Activated CD8-positive, alpha-beta memory T cell treated with anti-CD3 and anti-CD28 coated beads, Interleukin-2, amount 10 ng/mL, durations not matched to agents 7 days and 5 days (primary cell): Measurements from ENCODE around the gene RORC. TPM values are rescaled to one million over a fixed set of nuclear protein-coding genes. Genes with fewer than 3 reads are reported as not detected.
"Not testable (repeated sequence)": the region's sequence is repeated elsewhere in the genome, so short reads cannot be mapped to it uniquely, and the experiment has no call there.

Experiments
- ATAC-seq: fragments of 150-1000 bp; cut with Tn5 transposase; one replicate; pipeline ENCODE4 v1.10.0; 2021; ENCODE audit warnings: moderate library complexity
- CTCF ChIA-PET: fragments of 350-600 bp; sonication (Branson Sonifier 250); formaldehyde crosslinking; loops from one replicate; lab custom pipeline; 2021; ENCODE audit warnings: antibody characterized with exemption; lab: Charles Lee
- DNase-seq: peaks from one replicate; pipeline ENCODE4 v3.0.0-alpha.2; 2020
- H3K27ac Mint-ChIP-seq: one replicate; pipeline ENCODE4 v1.8.0; 2021; ENCODE audit warnings: mild to moderate bottlenecking, mixed read lengths
- H3K27me3 Mint-ChIP-seq: one replicate; pipeline ENCODE4 v1.8.0; 2021; ENCODE audit warnings: mixed read lengths
- H3K36me3 Mint-ChIP-seq: one replicate; pipeline ENCODE4 v1.8.0; 2021; ENCODE audit warnings: mild to moderate bottlenecking, mixed read lengths
- H3K4me1 Mint-ChIP-seq: one replicate; pipeline ENCODE4 v1.8.0; 2021; ENCODE audit warnings: mixed read lengths
- H3K4me3 Mint-ChIP-seq: one replicate; pipeline ENCODE4 v1.8.0; 2021; ENCODE audit warnings: mild to moderate bottlenecking, moderate library complexity, mixed read lengths
- H3K9me3 Mint-ChIP-seq: one replicate; pipeline ENCODE4 v1.8.0; 2022; ENCODE audit warnings: low read depth, mixed read lengths
- total RNA-seq, 2 experiments: library from RNA; stranded (reverse); gene quantifications; one replicate each; pipeline ENCODE4 v1.2.3, GENCODE V29; 2021

RORC gene
- total RNA-seq, 2 experiments from 2014 or later, result 0.30 to 1.3 TPM

DNA sequence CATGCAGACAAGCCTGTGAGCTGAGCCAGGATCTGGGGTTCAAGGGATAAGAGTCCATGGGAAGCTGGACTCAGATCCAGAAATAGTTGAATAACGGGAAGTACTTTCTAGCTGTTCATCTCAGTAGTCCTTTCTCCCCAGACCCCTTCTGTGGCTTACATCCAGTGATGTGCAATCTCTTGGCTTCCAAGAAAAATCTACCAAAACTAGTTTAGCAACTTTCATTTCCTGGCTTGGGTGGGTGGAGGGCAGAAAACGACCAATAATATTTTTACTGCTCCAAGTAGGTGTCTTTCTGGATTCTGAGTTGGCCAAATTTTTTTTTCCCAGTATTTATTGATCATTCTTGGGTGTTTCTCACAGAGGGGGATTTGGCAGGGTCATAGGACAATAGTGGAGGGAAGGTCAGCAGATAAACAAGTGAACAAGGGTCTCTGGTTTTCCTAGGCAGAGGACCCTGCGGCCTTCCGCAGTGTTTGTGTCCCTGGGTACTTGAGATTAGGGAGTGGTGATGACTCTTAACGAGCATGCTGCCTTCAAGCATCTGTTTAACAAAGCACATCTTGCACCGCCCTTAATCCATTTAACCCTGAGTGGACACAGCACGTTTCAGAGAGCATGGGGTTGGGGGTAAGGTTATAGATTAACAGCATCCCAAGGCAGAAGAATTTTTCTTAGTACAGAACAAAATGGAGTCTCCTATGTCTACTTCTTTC lies 63.1 kb downstream of the RORC start:
- H3K27me3 Mint-ChIP-seq, H3K27ac Mint-ChIP-seq, H3K4me3 Mint-ChIP-seq, ATAC-seq, H3K9me3 Mint-ChIP-seq, H3K36me3 Mint-ChIP-seq, CTCF ChIA-PET: not testable (repeated sequence)
- H3K4me1 Mint-ChIP-seq, result peaks cover 17% of the 10 kb centered on the region
- DNase-seq, result peak; percentile 7

- no peaks in the 10 kb centered on the region for H3K9me3 Mint-ChIP-seq
- no peak for ATAC-seq
- peaks cover 36% of the 10 kb centered on the region for H3K4me1 Mint-ChIP-seq
- H3K36me3 Mint-ChIP-seq, result peaks cover 24% of the 10 kb centered on the region
- peak overlapping the region; percentile 93 for H3K4me3 Mint-ChIP-seq
- H3K27me3 Mint-ChIP-seq, result no peaks in the 10 kb centered on the region
- DNase-seq, result peak; percentile 22
- peak overlapping the region; percentile 98 for H3K27ac Mint-ChIP-seq
- CTCF ChIA-PET, result interaction anchor here (0.8 to 1.9 kb wide), 6 partner anchors 14 to 229 kb away, joined by 3 to 7 read pairs (median 4); partner anchors contain the start of gene C2CD4D
Observed at GRCh38 chr1:151763990-151764389, 67.6 kb downstream of the RORC start.

DNA sequence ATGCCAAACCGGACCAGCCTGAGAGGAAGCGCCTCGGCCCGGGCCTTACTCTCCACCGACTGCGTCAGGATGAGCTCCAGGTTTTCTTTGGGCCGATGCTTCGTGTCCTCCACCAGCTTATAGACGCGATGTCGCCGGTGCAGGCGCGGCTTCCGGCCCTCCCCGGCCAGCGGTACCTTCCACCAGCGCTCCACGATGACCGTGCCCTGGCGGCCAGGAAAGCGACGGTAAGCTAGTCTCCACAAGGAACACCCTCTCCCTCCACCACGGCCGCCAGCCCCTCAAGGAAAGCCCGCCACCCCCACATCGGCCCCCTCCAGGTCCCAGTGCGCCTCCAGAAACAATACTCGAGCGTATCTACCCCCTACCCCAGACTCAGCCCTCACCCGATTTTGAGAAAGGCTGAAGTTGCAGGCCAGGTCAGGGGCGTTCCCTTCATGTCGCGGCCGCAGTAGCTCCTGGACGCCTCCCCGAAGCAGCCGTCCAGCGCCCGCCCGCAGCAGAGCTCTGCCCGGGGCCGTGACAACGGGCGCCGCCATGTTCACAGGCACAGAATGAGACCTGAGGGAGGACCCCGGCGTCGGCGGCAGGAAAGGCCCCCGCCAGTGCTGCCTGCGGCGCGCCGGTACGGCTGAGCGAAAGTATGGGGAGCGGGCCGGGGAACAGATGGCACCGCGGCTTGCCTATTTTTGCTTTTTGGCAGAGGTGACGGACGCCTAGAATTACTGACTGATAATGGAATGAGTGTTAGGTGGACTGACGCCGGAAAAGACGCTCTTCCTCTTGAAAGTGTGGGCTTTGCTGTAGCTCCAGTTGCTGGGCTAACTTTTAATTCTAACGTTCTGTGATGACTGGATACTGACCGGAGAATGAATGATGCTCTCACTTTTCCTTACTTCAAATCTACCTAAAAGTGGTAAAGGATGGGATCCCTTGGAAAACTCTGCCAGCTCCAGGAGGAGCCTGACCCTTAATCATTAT lies 68.4 kb downstream of the RORC start, which contains the start of gene MRPL9:
Gene MRPL9, minus strand, starts transcription at position 556 of the 981 bp plus-strand sequence. Its CDS starts 17 bp downstream, at position 539.
- H3K27me3 Mint-ChIP-seq, result no peaks in the 10 kb centered on the region
- peak within 1 kb of the TSS; percentile 93 for H3K4me3 Mint-ChIP-seq
- ATAC-seq, result peak; percentile 99
- peaks cover 26% of the 10 kb centered on the region for H3K36me3 Mint-ChIP-seq
- CTCF ChIA-PET, result interaction anchor here (0.8 to 1.9 kb wide), 10 partner anchors 15 to 228 kb away, joined by 3 to 7 read pairs (median 4); partner anchors contain the start of gene C2CD4D
- H3K4me1 Mint-ChIP-seq, result peaks cover 33% of the 10 kb centered on the region
- DNase-seq, result peak; percentile 91
- H3K9me3 Mint-ChIP-seq, result no peaks in the 10 kb centered on the region
- peak within 1 kb of the TSS; percentile 98 for H3K27ac Mint-ChIP-seq

DNA sequence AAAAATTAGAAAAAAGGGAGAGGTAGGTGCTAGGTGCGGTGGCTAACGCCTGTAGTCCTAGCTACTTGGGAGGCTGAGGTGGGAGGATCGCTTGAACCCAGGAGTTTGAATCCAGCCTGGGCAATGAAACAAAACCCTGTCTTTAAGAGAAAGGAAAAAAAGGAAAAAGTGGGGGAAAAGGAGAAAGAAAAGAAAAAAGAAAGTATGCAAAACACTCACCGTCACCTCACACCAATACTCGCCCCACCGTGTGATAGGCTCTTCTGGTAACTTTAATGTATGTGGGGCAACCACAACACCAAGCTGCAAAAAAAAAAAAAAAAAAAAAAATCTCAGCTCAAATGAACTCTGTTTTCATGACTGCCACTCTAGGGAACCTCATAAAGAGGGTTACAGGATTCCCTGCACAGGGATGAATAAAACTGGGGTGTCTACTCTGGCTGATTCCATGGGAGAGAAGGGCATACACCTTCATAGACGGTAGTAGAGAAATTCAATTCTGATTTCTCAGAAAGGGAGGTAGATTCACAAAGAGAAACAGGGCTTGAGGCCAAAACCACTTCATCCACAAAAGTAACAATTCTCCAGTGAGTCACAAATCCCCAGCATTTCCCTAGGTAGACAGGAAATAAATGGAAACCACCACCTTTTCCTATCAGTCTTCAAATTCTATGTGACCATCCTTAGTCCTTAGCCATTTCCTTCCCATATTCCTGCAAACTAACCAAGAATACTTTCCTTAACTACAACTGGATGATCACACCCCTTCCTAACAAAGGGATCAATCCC lies 70.8 kb downstream of the RORC start:
- peaks cover 28% of the 10 kb centered on the region for H3K36me3 Mint-ChIP-seq
- H3K27me3 Mint-ChIP-seq, result no peaks in the 10 kb centered on the region
- H3K27ac Mint-ChIP-seq, result peak overlapping the region; percentile 34
- H3K4me3 Mint-ChIP-seq, result no peak overlapping the region
- ATAC-seq (no peak), DNase-seq (no peak)
- CTCF ChIA-PET, result no interaction called here
- no peaks in the 10 kb centered on the region for H3K9me3 Mint-ChIP-seq
- peaks cover 42% of the 10 kb centered on the region for H3K4me1 Mint-ChIP-seq

DNA sequence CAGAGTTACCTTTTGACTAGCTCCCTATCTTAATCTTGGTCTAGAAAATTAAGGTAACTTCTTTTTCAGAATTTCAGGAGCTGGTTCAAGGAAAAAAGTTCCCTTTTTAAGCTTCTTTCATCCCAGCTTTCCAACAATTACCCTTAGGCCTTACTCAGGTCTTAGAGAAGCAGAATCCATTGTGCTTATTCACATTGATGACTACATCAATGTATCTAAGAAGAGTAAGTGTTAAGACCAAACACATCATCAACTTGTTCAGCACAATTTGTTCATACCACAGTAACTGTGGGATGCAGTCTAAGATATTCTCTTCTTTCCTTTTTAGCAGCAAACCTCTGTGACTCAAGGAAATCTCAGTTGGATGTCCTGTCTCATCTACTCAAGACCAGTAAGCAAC lies 72.4 kb downstream of the RORC start:
- CTCF ChIA-PET, result interaction anchor here (1.2 to 1.3 kb wide), 2 partner anchors 24 to 61 kb away, joined by 3 to 5 read pairs; no protein-coding TSS in a partner anchor
- H3K36me3 Mint-ChIP-seq, result peaks cover 28% of the 10 kb centered on the region
- H3K27ac Mint-ChIP-seq, result no peak overlapping the region
- no peaks in the 10 kb centered on the region for H3K9me3 Mint-ChIP-seq
- H3K27me3 Mint-ChIP-seq, result no peaks in the 10 kb centered on the region
- H3K4me3 Mint-ChIP-seq, result no peak overlapping the region
- ATAC-seq (no peak), DNase-seq (no peak)
- H3K4me1 Mint-ChIP-seq, result peaks cover 39% of the 10 kb centered on the region

GRCh38 chr1:151756291-151756690 lies 75.3 kb downstream of the RORC start:
- Mint-ChIP-seq H3K4me1 (peaks cover 20% of the 10 kb centered on the region), H3K27ac (peak overlapping the region; percentile 28), H3K36me3 (peaks cover 21% of the 10 kb centered on the region), H3K27me3 (peaks cover 4% of the 10 kb centered on the region), H3K9me3 (no peaks in the 10 kb centered on the region), H3K4me3 (no peak overlapping the region)
- CTCF ChIA-PET, result interaction anchor here (0.8 kb wide), 1 partner anchor 33 kb away, joined by 3 read pairs; no protein-coding TSS in a partner anchor
- ATAC-seq (peak; percentile 49), DNase-seq (no peak)

Other genes with a start within 250 kb of the RORC start
- gene SNX27, start 219.8 kb downstream of the RORC start, total RNA-seq, result 10 to 100 TPM; 26.0 to 27.7 TPM
- not detected for gene CELF3, start 115.0 kb downstream of the RORC start, total RNA-seq
- not detected for gene RIIAD1, start 110.3 kb downstream of the RORC start, total RNA-seq
- gene MRPL9, start 68.3 kb downstream of the RORC start, total RNA-seq, result 100 to 1,000 TPM; 111 to 127 TPM
- 10 to 100 TPM; 16.4 to 17.1 TPM for gene TDRKH, start 41.3 kb downstream of the RORC start, total RNA-seq
- under 1 TPM; 0.07 to 0.15 TPM for gene LINGO4, start 26.4 kb downstream of the RORC start, total RNA-seq
- under 1 TPM; 0.33 to 0.96 TPM for gene C2CD4D, start 8.0 kb upstream of the RORC start, total RNA-seq
- not detected for gene THEM5, start 21.9 kb upstream of the RORC start, total RNA-seq
- gene THEM4, start 77.7 kb upstream of the RORC start, total RNA-seq, result 10 to 100 TPM; 19.1 to 20.9 TPM
- gene S100A10, start 162.1 kb upstream of the RORC start, total RNA-seq, result 100 to 1,000 TPM; 333 to 424 TPM
- gene S100A11, start 205.2 kb upstream of the RORC start, total RNA-seq, result 100 to 1,000 TPM; 300 to 330 TPM